WTC11 (cell line): ENCODE results near the gene ENTPD8.

Experiments
- SMAD3 ChIP-seq: sonication (generic); formaldehyde crosslinking; IDR thresholded peaks from 2 replicates; pipeline ENCODE4 v1.8.0; 2022; ENCODE audit warnings: missing genetic modification reagents, mild to moderate bottlenecking, borderline replicate concordance
- TCF7 ChIP-seq: sonication (generic); formaldehyde crosslinking; IDR thresholded peaks from 2 replicates; pipeline ENCODE4 v1.8.0; 2022; ENCODE audit warnings: mild to moderate bottlenecking, low read depth, missing genetic modification reagents, moderate library complexity

DNA sequence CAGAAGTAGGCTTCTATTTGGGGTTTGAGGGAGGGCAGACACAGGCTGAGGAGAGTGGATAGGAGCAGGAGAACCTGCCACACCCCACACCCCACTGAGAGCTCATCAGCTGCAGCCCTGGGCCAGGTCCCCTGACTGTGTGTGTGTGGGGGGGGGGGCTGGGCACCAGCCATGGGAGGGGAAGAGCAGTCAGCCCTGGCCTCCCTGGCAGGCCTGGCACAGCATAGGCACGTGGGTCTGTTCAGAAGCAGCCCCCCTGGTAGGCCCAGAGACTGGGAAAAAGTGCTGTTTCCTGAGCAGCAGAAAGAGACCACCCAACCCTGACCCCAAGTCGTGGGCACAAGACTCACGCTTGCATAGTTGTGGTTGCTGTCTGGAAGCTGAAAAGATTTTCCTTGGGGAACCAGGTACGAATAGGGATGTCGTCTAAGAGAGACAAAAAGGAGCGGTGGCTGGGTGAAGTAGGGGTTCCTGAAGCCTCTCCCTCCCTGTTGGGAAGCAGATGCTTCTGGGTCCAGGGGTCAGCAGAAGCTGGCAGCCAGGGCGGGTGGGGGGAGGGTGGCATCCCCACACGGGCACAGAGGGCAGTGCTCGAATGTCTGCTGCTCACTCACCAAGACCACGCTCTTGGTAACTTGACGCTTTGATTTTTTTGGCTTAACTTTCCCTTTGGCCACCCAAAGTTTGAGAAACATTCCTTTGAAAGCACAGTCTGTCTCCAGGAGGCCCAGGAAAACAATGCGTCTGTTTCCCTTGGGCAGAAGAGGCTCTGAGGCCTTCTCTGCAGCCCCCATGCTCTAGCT is 15.1 kb upstream of the ENTPD8 start:
- TF ChIP-seq TCF7 (CRISPR knock-in tag) (no peak), SMAD3 (CRISPR knock-in tag) (no peak)
